CD4-positive, alpha-beta T cell treated with Interleukin-10 for 1 hour (primary cell): Measurements from ENCODE around the gene PROS1.
"Not testable (repeated sequence)": the region's sequence is repeated elsewhere in the genome, so short reads cannot be mapped to it uniquely, and the experiment has no call there.

ENCODE experiments used
- DNase-seq: peaks from one replicate; pipeline ENCODE4 v3.0.0-alpha.2; 2020

The PROS1 gene

GRCh38 chr3:93861017-93861416 is 112.7 kb downstream of the PROS1 start:
- DNase-seq = no peak

- DNase-seq = no peak
Measured at GRCh38 chr3:93855401-93855800, 118.3 kb downstream of the PROS1 start.

- not testable (repeated sequence) for DNase-seq
Measured at GRCh38 chr3:93852228-93852627, 121.5 kb downstream of the PROS1 start.

- DNase-seq = no peak
Measured at GRCh38 chr3:93843981-93844380, 129.7 kb downstream of the PROS1 start.

- not testable (repeated sequence) for DNase-seq
Measured at GRCh38 chr3:93839193-93839592, 134.5 kb downstream of the PROS1 start.
